Coronary artery (tissue), 2 donors: ENCODE results near the gene LDB3.

Experiments used
- DNase-seq: peaks from one replicate; pipeline ENCODE4 v3.0.0-alpha.2; 2017; ENCODE audit warnings: low spot score
- H3K27ac ChIP-seq, 2 donors: fragments of 200-600 bp; sonication (generic); one replicate each; pipeline ENCODE4 v1.5.1; 2016 to 2019
- H3K4me3 ChIP-seq: fragments of 200-600 bp; sonication (generic); 2 replicates; pipeline ENCODE4 v1.5.1; 2016; ENCODE audit warnings: mild to moderate bottlenecking, moderate library complexity
- TF ChIP-seq, protein P1 (sequence below): fragments of 200-600 bp; sonication (generic); IDR thresholded peaks from one replicate; pipeline ENCODE4 v1.5.1; 2019; ENCODE audit warnings: antibody characterized with exemption

Gene LDB3

DNA sequence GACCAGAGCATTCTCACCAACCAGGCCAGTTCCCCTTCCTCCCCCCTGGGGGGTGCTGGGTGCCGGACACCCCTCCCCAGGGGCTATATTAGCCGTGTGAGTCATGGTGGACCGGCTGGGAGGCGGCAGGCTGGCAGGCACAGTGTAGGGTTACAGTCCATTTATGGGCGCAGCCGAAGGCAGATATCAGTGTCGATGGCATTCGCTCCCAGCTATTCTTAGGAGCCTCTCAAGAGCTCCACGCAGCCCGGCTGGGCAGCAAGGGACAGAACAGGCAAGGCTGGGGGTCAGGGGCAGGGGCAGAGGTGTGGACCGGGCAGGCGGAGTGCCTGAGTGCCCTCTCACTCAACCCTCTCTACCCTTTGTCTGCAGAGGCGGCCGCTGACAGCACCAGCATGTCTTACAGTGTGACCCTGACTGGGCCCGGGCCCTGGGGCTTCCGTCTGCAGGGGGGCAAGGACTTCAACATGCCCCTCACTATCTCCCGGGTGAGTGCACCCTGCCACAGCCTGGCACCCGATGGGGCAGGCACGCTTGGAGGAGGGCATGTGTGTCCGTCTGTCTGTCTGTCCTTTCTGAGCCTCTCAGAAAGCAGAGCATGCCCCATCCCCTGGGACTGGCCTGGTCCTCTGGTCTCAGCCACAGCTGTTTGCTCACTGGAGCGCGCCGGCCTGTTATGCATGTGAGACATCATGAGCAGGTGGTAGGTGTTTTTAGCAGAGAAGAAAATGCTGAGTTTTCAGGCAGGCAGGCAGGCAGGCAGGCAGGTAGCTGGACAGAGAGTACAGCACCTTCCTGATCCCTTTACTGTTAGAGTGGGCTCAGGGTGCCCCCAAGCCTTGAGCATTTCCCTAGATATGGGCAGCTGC is at the start of gene LDB3:
Gene LDB3, plus strand, starts transcription at position 215 of the 869 bp plus-strand sequence. Its CDS starts 181 bp downstream, at position 396.
- DNase-seq = peak; percentile 94
- TF ChIP-seq, protein P1, sequence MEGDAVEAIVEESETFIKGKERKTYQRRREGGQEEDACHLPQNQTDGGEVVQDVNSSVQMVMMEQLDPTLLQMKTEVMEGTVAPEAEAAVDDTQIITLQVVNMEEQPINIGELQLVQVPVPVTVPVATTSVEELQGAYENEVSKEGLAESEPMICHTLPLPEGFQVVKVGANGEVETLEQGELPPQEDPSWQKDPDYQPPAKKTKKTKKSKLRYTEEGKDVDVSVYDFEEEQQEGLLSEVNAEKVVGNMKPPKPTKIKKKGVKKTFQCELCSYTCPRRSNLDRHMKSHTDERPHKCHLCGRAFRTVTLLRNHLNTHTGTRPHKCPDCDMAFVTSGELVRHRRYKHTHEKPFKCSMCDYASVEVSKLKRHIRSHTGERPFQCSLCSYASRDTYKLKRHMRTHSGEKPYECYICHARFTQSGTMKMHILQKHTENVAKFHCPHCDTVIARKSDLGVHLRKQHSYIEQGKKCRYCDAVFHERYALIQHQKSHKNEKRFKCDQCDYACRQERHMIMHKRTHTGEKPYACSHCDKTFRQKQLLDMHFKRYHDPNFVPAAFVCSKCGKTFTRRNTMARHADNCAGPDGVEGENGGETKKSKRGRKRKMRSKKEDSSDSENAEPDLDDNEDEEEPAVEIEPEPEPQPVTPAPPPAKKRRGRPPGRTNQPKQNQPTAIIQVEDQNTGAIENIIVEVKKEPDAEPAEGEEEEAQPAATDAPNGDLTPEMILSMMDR = no peak
- peak within 1 kb of the TSS; percentile 72 for H3K4me3 ChIP-seq
- peak within 1 kb of the TSS; percentile 95 to 98 for H3K27ac ChIP-seq

DNA sequence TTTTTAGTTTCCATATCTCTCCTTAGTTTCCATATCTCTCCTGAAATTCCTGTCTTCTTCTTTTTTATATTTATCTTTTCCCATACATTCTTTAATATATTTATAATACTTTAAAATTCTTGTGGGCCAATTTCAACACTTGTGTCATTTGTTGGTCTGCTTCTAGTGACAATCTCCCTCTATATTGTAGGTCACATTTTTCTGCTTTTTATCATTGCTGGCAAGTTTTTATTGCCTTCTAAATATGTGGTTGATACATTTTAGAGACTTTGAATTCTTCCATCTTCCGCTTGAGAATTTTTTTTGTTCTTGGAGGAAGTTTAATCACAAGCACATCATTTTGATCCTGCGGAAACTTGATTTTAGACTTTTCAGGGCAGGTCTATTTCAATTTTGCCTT is 40.0 kb upstream of the LDB3 start:
- TF ChIP-seq, protein P1 = no peak
- no peak overlapping the region for H3K27ac ChIP-seq

DNA sequence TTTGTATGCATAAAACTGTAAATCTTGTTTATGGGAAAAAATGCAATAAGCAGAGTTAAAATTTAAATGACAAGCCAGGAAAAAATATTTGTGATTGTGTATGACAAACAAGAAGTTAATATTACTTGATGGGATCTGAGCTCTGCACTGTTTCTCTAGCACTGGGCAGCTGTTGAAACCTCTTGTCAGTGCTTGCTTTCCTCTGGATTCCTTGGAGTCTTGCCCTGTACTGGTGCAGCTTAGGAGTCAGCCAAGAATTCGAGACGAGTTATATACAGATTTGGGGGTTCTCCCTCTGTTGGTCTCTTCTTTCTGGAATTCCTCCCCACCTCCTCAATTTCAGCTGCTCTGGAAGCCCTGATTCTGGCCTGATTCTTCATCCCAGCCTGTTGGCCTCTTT is 38.2 kb upstream of the LDB3 start:
- no peak for DNase-seq
- no peak overlapping the region for H3K27ac ChIP-seq
- TF ChIP-seq, protein P1 = no peak
- no peak overlapping the region for H3K4me3 ChIP-seq

More for the DNA sequence above, 40.0 kb upstream of the LDB3 start:
- no peak for DNase-seq
- no peak overlapping the region for H3K4me3 ChIP-seq

DNA sequence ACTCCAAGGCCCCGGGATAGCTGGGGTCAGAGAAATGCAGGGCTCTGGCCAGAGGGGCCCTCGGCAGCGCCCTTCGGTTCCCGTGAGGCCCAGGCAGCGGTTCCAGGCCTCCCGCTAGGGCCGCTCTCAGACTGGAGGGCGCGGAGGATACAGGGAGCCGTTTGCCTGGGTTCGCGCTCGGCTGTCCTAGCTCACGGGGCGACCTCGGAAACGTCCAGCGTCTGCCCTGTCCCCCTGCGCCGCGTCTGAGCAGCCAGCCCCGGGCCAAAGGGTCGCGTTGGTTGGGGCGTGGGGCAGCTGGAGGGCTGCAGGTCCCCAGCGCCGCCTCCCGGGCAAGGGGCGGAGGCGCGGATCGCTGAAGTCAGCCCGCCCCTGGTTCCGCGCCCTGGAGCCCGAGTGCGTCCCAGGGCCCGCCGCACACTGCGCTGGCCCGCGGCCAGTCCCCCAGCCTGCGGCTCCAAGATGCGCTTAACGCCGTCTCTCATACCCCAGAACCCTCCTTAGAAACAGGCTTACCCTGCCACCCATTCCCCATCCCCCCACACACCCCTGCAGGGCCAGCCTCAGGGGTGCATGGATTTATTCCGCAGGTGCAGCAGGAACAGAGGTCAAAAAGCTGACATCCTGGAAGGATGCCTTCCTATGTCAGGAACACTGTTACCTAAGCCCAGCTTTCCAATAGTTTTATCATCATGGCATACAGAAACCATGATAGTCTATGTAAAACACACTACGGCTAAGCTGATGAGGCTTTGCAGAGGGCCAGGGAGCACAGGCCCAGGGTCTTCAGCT is 36.1 kb upstream of the LDB3 start:
- peak overlapping the region; percentile 56 for H3K4me3 ChIP-seq
- no peak for DNase-seq
- H3K27ac ChIP-seq = no peak overlapping the region
- TF ChIP-seq, protein P1 = no peak

DNA sequence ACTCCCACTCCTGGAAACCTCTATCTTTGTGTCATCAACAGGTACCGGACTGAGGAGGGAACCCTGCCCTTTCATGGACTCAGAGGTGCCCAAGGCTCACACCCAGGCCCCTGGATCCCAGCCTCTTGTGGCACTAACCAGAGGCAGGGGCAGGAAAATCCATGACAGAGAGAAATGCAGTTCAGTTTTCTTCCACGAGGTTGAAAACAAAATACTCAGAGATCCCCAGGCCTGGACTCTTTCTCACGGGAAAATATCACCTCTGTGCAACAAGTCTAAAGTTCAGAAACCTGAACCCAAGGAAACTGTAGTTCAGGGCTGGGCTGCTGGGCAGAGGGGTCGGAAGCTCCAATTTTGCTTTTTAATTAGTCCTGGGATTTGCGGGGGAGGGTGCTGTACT is 35.4 kb upstream of the LDB3 start:
- Histone ChIP-seq H3K4me3 (no peak overlapping the region), H3K27ac (no peak overlapping the region)
- no peak for DNase-seq
- TF ChIP-seq, protein P1 = no peak

GRCh38 chr10:86635402-86635801 is 32.9 kb upstream of the LDB3 start:
- TF ChIP-seq, protein P1 = no peak
- Histone ChIP-seq H3K27ac (no peak overlapping the region), H3K4me3 (no peak overlapping the region)
- DNase-seq = no peak
